Omental fat pad (tissue), 4 donors: ENCODE results near the gene RAC2. TPM values are rescaled to one million over a fixed set of nuclear protein-coding genes. Genes with fewer than 3 reads are reported as not detected.

Experiments used
- ATAC-seq: fragments of 150-250 bp; one replicate; pipeline ENCODE4 v1.9.1; 2016; ENCODE audit warnings: mild to moderate bottlenecking, moderate library complexity; ENCODE audit not compliant: low FRiP score
- DNase-seq: peaks from one replicate; pipeline ENCODE4 v3.0.0-alpha.2; 2019; ENCODE audit warnings: low spot score
- total RNA-seq, 4 donors: library from RNA; depleted of rRNA; stranded (reverse); fragments of >200 nt; gene quantifications; one replicate each; pipeline ENCODE4 v1.1.0, GENCODE V29; 2016
- TF ChIP-seq, protein P1 (sequence below), 3 donors: fragments of 450-650 bp; IDR thresholded peaks; one replicate each; pipeline ENCODE4 v1.5.1; 2016 to 2017; ENCODE audit warnings: antibody characterized with exemption in 3 of 3, mild to moderate bottlenecking in 3 of 3, moderate library complexity in 2 of 3

The RAC2 gene
- total RNA-seq, 4 donors from 2014 or later = 11.0 to 51.6 (median 20.0) TPM

DNA sequence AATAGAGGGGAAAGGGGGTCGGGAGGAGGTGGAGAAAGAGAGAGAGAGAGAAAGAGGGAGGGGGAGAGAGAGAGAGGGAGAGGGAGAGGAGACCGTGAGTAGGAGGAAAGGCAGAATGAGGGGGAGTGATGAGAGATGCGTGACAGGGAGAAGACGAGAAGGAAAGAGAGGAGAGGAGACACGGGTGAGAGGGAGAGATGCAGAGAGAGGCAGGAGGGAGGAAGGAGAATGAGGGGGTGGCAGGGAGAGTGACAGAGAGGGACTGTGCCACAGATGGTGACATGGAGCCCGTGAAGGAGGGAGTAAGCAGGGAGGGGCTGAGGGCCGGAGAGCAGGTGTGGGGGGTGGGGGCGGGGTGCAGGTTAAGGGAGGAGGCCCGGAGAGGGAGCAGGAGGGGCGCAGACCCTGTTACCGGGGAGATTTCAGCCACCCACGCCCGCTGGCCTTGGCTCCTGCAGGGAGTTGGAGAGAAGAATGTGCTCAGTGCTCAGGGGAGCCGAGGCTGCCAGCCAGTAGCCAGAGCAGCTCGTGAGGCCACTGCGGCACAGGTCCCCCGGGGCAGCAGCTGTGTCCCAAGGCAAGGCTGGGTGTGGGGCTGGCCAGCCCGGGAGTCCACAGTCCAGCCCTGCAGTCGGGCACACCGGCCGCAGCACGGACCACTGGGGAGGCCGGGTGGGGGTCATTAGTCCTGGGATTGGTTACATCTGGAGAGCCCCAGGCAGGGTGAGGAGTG lies 31.7 kb downstream of the RAC2 start, which contains the start of gene SSTR3:
Gene SSTR3, minus strand, starts transcription at position 304 of the 733 bp plus-strand sequence. CDS start 4,674 bp downstream, outside the sequence.
- TF ChIP-seq, protein P1, sequence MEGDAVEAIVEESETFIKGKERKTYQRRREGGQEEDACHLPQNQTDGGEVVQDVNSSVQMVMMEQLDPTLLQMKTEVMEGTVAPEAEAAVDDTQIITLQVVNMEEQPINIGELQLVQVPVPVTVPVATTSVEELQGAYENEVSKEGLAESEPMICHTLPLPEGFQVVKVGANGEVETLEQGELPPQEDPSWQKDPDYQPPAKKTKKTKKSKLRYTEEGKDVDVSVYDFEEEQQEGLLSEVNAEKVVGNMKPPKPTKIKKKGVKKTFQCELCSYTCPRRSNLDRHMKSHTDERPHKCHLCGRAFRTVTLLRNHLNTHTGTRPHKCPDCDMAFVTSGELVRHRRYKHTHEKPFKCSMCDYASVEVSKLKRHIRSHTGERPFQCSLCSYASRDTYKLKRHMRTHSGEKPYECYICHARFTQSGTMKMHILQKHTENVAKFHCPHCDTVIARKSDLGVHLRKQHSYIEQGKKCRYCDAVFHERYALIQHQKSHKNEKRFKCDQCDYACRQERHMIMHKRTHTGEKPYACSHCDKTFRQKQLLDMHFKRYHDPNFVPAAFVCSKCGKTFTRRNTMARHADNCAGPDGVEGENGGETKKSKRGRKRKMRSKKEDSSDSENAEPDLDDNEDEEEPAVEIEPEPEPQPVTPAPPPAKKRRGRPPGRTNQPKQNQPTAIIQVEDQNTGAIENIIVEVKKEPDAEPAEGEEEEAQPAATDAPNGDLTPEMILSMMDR (IDR thresholded peaks at IDR 0.05) = no peak
- ATAC-seq = peak; percentile 45
- no peak for DNase-seq

DNA sequence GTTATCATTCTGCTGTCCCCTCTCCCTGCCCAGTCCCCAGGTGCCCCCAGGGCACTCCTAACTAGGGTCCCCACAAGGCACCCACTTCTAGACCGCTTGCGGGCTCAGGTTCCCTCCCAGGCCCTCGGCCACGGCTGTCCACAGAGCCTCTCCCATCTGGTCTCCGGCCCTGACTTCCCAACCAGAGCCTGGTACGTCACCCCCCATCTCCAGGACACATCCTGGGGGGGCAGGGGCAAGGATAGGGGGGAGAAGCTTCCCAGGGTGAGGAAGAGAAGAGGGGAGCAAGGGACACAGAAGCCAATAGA lies 32.2 kb downstream of the RAC2 start:
- no peak for ATAC-seq
- TF ChIP-seq, protein P1 (IDR thresholded peaks at IDR 0.05) = no peak
- DNase-seq = no peak

GRCh38 chr22:37211075-37211865 lies 32.8 kb downstream of the RAC2 start:
- TF ChIP-seq, protein P1 (IDR thresholded peaks at IDR 0.05) = no peak
- DNase-seq (no peak), ATAC-seq (no peak)

- ATAC-seq = no peak
- TF ChIP-seq, protein P1 (IDR thresholded peaks at IDR 0.05) = no peak
- DNase-seq = no peak
Measured at GRCh38 chr22:37210041-37210803, 33.8 kb downstream of the RAC2 start.

GRCh38 chr22:37209140-37209845 lies 34.8 kb downstream of the RAC2 start:
- no peak for ATAC-seq
- DNase-seq = no peak
- TF ChIP-seq, protein P1 (IDR thresholded peaks at IDR 0.05) = no peak

DNA sequence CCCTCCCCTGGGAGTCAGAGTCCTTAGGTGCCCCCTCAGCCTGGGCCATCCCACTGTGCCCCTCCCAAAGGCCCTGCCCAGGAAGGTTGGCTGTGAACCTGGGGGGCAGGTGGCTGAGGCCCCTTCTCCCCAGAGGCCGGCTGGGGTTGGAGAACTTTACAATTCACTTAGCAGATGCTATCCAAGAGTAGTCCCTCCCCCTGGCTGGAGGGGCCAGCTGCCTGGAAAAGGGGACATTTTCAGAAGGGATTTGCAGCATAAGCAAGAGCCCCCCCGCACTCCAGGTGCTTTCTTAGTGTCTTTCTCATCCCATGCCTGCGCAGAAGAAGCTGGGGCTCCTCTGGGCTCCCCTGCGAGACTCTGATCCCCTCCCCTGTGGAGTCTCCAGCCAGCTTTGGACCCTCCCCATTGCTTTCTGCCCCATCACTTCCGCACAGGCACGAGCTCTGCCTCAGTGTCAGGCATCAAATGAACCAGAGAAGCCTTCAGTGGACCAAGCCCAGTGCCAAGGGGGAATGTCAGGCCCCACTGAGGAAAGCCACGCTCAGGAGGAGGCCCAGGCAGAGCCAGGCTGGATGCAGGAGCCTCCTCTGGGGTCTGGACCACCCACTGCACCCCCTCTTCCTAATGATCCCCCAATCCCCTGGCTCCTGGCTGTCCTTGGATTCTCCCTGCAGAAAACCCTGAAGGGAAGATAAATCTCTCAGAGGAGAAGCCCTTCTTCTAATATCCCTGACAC lies 35.5 kb downstream of the RAC2 start:
- ATAC-seq (no peak), DNase-seq (no peak)
- TF ChIP-seq, protein P1 (IDR thresholded peaks at IDR 0.05) = no peak
